Large intestine (tissue), 3 donors: ENCODE measurements around the gene ACBD3. TPM values are rescaled to one million over a fixed set of nuclear protein-coding genes. Genes with fewer than 3 reads are reported as not detected.

Experiments
- DNase-seq, 2 donors: peaks; one replicate each; pipeline versions ENCODE4 v3.0.0 to v3.0.0-alpha.2; 2013
- H3K27ac ChIP-seq: one replicate; pipeline ENCODE4 v1.5.1; 2013; ENCODE audit warnings: low read length
- H3K27me3 ChIP-seq: 2 replicates; pipeline ENCODE4 v1.6.1; 2013; ENCODE audit warnings: low read length; ENCODE audit not compliant: control insufficient read depth, insufficient read depth
- H3K36me3 ChIP-seq: 2 replicates; pipeline ENCODE4 v1.6.1; 2013; ENCODE audit warnings: low read length; ENCODE audit not compliant: control insufficient read depth, insufficient read depth
- H3K4me1 ChIP-seq: one replicate; pipeline ENCODE4 v1.6.1; 2013; ENCODE audit warnings: low read length; ENCODE audit not compliant: control insufficient read depth, insufficient read depth
- H3K4me3 ChIP-seq: one replicate; pipeline ENCODE4 v1.5.1; 2013; ENCODE audit warnings: low read length
- H3K9me3 ChIP-seq: one replicate; pipeline ENCODE4 v1.6.1; 2013; ENCODE audit warnings: mild to moderate bottlenecking, low read depth, low read length, moderate library complexity; ENCODE audit not compliant: control insufficient read depth
- WGBS: methylation state at CpG from one replicate; pipeline ENCODE4 v1.1.5; 2013; ENCODE audit warnings: low lambda C conversion rate; ENCODE audit not compliant: insufficient coverage; 5-methylcytosine and 5-hydroxymethylcytosine counted together
- polyA plus RNA-seq: library from polyadenylated mRNA; unstranded; fragments of 120-200 nt; gene quantifications from one replicate; pipeline ENCODE4 v1.2.1, GENCODE V29; 2013

The ACBD3 gene
- polyA plus RNA-seq, 1 donor = 41.5 TPM

DNA sequence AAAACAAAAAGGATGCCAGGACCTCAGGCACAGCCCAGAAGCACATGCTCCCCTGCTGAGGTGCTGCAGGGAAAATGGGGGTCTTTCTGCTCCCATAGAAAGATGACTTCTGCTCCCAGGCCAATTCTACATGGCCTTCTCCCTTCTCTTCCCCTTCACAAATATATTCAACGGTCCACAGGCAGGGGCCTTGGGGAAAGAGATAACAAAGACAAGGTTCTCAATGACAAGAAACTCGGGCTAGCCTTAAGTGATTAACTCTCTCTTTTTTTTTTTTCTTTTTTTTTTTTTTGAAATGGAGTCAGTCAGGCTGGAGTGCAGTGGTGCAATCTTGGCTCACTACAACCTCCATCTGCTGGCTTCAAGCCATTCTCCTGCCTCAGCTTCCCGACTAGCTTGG lies 69.9 kb downstream of the ACBD3 start:
- Histone ChIP-seq H3K9me3 (no peaks in the 10 kb centered on the region), H3K4me1 (peaks cover 4% of the 10 kb centered on the region), H3K27ac (no peak overlapping the region), H3K27me3 (no peaks in the 10 kb centered on the region), H3K4me3 (no peak overlapping the region), H3K36me3 (no peaks in the 10 kb centered on the region)
- DNase-seq = no peak
- WGBS = no CpG with 5 or more reads among the region's 3 CpGs

GRCh38 chr1:226112626-226113025 lies 73.9 kb downstream of the ACBD3 start:
- Histone ChIP-seq H3K27ac (no peak overlapping the region), H3K36me3 (no peaks in the 10 kb centered on the region), H3K4me3 (no peak overlapping the region), H3K27me3 (no peaks in the 10 kb centered on the region), H3K9me3 (no peaks in the 10 kb centered on the region), H3K4me1 (peaks cover 11% of the 10 kb centered on the region)
- no CpG with 5 or more reads among the region's 3 CpGs for WGBS
- DNase-seq = no peak

DNA sequence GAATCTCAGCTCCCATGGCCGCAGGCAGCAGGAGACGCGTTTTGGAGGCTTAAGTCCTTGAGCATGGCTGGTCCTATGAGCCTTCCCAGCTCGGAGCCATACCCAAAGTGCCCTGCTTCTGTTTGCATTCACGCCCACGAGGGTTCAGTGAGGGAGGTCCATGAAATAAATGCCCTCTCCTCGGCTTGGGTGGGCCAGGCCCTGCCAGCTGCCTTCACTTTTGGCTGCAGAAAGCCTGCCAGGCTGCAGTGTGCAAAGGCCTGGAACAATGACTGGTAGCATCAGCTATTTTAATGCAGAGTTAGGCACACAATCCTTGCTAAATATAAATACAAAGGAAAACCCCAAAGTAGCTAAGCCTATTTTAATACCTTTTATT lies 74.7 kb downstream of the ACBD3 start:
- no peaks in the 10 kb centered on the region for H3K36me3 ChIP-seq
- DNase-seq = no peak
- no peak overlapping the region for H3K4me3 ChIP-seq
- WGBS = no CpG with 5 or more reads among the region's 7 CpGs
- no peak overlapping the region for H3K27ac ChIP-seq
- peaks cover 11% of the 10 kb centered on the region for H3K4me1 ChIP-seq
- H3K9me3 ChIP-seq = no peaks in the 10 kb centered on the region
- H3K27me3 ChIP-seq = no peaks in the 10 kb centered on the region

GRCh38 chr1:226111098-226111882 lies 75.3 kb downstream of the ACBD3 start:
- peak overlapping the region; percentile 84 for H3K27ac ChIP-seq
- H3K4me1 ChIP-seq = peaks cover 11% of the 10 kb centered on the region
- no peaks in the 10 kb centered on the region for H3K36me3 ChIP-seq
- WGBS = no CpG with 5 or more reads among the region's 11 CpGs
- no peaks in the 10 kb centered on the region for H3K9me3 ChIP-seq
- DNase-seq = no peak
- no peaks in the 10 kb centered on the region for H3K27me3 ChIP-seq
- H3K4me3 ChIP-seq = peak overlapping the region; percentile 58

DNA sequence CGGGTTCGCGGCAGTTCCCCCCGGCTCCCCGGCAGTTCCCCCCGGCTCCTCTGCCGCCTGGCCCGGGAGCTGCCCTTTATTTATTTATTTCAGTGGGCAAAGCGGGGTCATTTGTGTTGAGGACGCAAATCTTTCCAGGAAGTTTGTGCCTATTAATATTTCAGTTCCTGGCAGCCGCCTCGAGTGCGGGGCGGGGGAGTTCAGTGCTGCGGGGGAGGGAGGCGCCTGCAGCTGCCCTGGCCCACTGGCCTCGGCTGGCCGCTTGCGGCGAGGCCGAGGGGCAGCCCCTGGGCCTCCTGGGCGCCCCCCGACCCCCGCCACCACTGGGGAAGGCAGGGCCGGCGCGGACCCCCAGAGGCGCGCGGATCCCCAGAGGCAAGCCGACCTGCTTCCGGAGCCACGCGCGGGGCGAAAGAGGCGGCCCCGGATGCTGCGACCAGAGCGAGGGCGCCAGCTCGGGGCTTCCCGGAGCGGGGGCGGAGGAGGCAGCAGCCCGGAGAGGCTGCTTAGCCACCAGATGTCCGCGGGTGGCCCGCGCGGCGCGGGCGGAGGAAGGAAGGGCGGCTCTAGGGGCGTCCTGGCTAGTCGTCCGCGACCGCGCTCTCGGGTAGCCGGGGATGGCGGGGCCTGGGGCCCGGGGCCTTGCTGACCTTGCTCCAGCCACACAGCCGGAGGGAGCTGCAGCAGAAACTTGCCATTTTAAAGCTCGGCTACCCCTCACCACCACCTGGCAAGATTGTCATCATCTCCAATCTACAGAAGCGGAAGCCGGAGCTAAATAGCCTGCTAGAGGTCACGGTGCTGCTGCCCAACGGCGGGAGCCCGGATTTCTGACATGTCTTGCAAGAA lies 76.1 kb downstream of the ACBD3 start:
- no CpG with 5 or more reads among the region's 73 CpGs for WGBS
- no peaks in the 10 kb centered on the region for H3K27me3 ChIP-seq
- H3K4me1 ChIP-seq = peaks cover 11% of the 10 kb centered on the region
- H3K4me3 ChIP-seq = peak overlapping the region; percentile 58
- H3K9me3 ChIP-seq = no peaks in the 10 kb centered on the region
- DNase-seq = peak; percentile 56 to 85
- peak overlapping the region; percentile 84 for H3K27ac ChIP-seq
- H3K36me3 ChIP-seq = no peaks in the 10 kb centered on the region

GRCh38 chr1:226109829-226110248 lies 76.7 kb downstream of the ACBD3 start:
- H3K27me3 ChIP-seq = no peaks in the 10 kb centered on the region
- peaks cover 11% of the 10 kb centered on the region for H3K4me1 ChIP-seq
- no peaks in the 10 kb centered on the region for H3K9me3 ChIP-seq
- H3K27ac ChIP-seq = peak overlapping the region; percentile 91
- H3K36me3 ChIP-seq = no peaks in the 10 kb centered on the region
- no CpG with 5 or more reads among the region's 57 CpGs for WGBS
- DNase-seq = peak; percentile 75 to 88
- H3K4me3 ChIP-seq = peak overlapping the region; percentile 77

GRCh38 chr1:226108935-226109828 lies 77.4 kb downstream of the ACBD3 start:
- Histone ChIP-seq H3K9me3 (no peaks in the 10 kb centered on the region), H3K36me3 (no peaks in the 10 kb centered on the region), H3K27ac (peak overlapping the region; percentile 91), H3K27me3 (no peaks in the 10 kb centered on the region), H3K4me3 (peak overlapping the region; percentile 77), H3K4me1 (peaks cover 11% of the 10 kb centered on the region)
- WGBS = no CpG with 5 or more reads among the region's 23 CpGs
- DNase-seq = no peak

GRCh38 chr1:226107471-226108460 lies 78.8 kb downstream of the ACBD3 start:
- no CpG with 5 or more reads among the region's 3 CpGs for WGBS

GRCh38 chr1:226104671-226105121 lies 81.8 kb downstream of the ACBD3 start:
- DNase-seq = no peak
- Histone ChIP-seq H3K27ac (no peak overlapping the region), H3K9me3 (no peaks in the 10 kb centered on the region), H3K4me1 (peaks cover 5% of the 10 kb centered on the region), H3K4me3 (no peak overlapping the region), H3K27me3 (peaks cover 3% of the 10 kb centered on the region), H3K36me3 (no peaks in the 10 kb centered on the region)
- WGBS = no CpG with 5 or more reads among the region's 8 CpGs

More at GRCh38 chr1:226107471-226108460, 78.8 kb downstream of the ACBD3 start:
- no peak overlapping the region for H3K4me3 ChIP-seq
- no peaks in the 10 kb centered on the region for H3K36me3 ChIP-seq
- peaks cover 11% of the 10 kb centered on the region for H3K4me1 ChIP-seq
- H3K27me3 ChIP-seq = no peaks in the 10 kb centered on the region
- no peak for DNase-seq
- H3K27ac ChIP-seq = no peak overlapping the region
- no peaks in the 10 kb centered on the region for H3K9me3 ChIP-seq
